Measurements from ENCODE around the gene EFCAB6. TPM values are rescaled to one million over a fixed set of nuclear protein-coding genes. Genes with fewer than 3 reads are reported as not detected.

EFCAB6 gene
- total and polyA plus RNA-seq, 10 of the 15 experiments (the other 5 are each of a cell fraction or from before 2014, with no cell fraction given): 0.05 to 0.42 (median 0.19) TPM

DNA sequence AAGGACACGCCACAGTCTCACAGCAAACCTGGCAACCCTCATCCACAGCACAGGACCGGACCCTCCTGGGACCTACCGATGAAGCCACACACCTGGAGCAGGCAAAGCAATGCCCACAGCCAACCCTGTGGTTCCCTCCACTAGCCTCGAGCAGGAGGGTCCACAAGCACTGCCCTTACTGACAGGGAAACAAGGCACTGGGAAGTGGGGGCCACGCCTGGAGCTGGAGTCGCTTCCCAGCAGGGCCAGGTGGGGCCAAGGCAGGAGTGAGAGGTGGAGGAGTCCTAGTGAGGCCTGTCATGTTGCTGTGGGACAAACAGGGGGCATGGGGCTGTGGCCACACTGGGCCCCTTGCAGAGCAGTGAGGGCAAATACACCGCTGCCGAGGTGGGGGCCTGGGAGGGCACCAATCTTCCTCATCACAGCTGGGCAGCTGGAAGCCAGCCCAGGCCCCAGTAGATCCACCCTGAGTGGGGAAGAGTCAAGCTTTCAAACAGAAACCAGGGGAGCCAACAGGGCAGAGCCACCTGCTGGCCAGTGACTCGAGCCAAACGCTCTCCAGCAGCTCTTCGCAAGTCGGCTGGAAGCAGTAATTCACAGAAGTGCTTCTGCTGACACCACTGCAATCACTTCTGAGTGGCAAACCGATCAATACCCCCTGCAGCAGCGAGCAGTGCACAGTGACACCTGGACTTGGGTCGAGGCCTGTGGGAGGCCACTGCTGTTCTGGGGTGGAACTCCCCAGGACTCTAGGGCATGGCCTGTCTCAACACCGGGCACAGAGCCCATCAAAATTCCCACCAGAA, 36.5 kb upstream of the EFCAB6 start:
- no peaks in the 10 kb centered on the region for H3K79me2 ChIP-seq (ENCODE audit: control insufficient read depth, insufficient read depth, low read length)
- intact Hi-C loops (cut with micrococcal nuclease; ENCODE audit: unreplicated experiment) (no loop called here), in situ Hi-C loops (cut with MboI) (no loop called here)
- ATAC-seq (peak; percentile 34; the same call in 1 of the 3 replicates), DNase-seq (ENCODE audit: low read depth, low spot score) (no peak), FAIRE-seq (no peak)
- CTCF ChIA-PET: no interaction called here
- H3K4me1 ChIP-seq (ENCODE audit: control insufficient read depth, insufficient read depth, low read length): no peaks in the 10 kb centered on the region
- WGBS (ENCODE audit: insufficient coverage, insufficient replicate concordance, low lambda C conversion rate, missing lambda C conversion rate): 19% methylated on average over 16 of the region's 16 CpGs
- H3K9me3 ChIP-seq (replicated peaks; ENCODE audit: control insufficient read depth, insufficient read depth, low read length): no peaks in the 10 kb centered on the region
- BruUV-seq (replicated peaks): no TSS peak
- no peaks in the 10 kb centered on the region for H4K20me1 ChIP-seq (ENCODE audit: control insufficient read depth, insufficient read depth)
- no peak overlapping the region for H2AFZ ChIP-seq (ENCODE audit: control insufficient read depth, low read depth, low read length)
- no peak overlapping the region for H3K4me3 ChIP-seq
- no peak overlapping the region for H3K27ac ChIP-seq (ENCODE audit: control insufficient read depth, insufficient read depth)
- TF ChIP-seq SUZ12 (IDR thresholded peaks at IDR 0.05; ENCODE audit: unreplicated experiment): no peak
- TF ChIP-seq, protein P1, sequence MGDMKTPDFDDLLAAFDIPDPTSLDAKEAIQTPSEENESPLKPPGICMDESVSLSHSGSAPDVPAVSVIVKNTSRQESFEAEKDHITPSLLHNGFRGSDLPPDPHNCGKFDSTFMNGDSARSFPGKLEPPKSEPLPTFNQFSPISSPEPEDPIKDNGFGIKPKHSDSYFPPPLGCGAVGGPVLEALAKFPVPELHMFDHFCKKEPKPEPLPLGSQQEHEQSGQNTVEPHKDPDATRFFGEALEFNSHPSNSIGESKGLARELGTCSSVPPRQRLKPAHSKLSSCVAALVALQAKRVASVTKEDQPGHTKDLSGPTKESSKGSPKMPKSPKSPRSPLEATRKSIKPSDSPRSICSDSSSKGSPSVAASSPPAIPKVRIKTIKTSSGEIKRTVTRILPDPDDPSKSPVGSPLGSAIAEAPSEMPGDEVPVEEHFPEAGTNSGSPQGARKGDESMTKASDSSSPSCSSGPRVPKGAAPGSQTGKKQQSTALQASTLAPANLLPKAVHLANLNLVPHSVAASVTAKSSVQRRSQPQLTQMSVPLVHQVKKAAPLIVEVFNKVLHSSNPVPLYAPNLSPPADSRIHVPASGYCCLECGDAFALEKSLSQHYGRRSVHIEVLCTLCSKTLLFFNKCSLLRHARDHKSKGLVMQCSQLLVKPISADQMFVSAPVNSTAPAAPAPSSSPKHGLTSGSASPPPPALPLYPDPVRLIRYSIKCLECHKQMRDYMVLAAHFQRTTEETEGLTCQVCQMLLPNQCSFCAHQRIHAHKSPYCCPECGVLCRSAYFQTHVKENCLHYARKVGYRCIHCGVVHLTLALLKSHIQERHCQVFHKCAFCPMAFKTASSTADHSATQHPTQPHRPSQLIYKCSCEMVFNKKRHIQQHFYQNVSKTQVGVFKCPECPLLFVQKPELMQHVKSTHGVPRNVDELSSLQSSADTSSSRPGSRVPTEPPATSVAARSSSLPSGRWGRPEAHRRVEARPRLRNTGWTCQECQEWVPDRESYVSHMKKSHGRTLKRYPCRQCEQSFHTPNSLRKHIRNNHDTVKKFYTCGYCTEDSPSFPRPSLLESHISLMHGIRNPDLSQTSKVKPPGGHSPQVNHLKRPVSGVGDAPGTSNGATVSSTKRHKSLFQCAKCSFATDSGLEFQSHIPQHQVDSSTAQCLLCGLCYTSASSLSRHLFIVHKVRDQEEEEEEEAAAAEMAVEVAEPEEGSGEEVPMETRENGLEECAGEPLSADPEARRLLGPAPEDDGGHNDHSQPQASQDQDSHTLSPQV (IDR thresholded peaks at IDR 0.05): no peak
- TF ChIP-seq, protein P2, sequence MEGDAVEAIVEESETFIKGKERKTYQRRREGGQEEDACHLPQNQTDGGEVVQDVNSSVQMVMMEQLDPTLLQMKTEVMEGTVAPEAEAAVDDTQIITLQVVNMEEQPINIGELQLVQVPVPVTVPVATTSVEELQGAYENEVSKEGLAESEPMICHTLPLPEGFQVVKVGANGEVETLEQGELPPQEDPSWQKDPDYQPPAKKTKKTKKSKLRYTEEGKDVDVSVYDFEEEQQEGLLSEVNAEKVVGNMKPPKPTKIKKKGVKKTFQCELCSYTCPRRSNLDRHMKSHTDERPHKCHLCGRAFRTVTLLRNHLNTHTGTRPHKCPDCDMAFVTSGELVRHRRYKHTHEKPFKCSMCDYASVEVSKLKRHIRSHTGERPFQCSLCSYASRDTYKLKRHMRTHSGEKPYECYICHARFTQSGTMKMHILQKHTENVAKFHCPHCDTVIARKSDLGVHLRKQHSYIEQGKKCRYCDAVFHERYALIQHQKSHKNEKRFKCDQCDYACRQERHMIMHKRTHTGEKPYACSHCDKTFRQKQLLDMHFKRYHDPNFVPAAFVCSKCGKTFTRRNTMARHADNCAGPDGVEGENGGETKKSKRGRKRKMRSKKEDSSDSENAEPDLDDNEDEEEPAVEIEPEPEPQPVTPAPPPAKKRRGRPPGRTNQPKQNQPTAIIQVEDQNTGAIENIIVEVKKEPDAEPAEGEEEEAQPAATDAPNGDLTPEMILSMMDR (IDR thresholded peaks at IDR 0.05 in 2 of 3, conservative IDR thresholded peaks at IDR 0.05 in 1 of 3; ENCODE audit: control insufficient read depth in 2 of 3, extremely low read depth in 1 of 3, insufficient read depth in 1 of 3, low read depth in 3 of 3, low read length in 3 of 3): peak in 1 of 3 experiments; percentile 28; a peak in 2 of 6 replicates
- H3K27me3 ChIP-seq (replicated peaks in 1 of 2; ENCODE audit: control insufficient read depth in 2 of 2, insufficient read depth in 2 of 2, low read length in 1 of 2): peaks cover 0 to 4% of the 10 kb centered on the region in 2 experiments; a peak in 3 of 4 replicates
- no peaks in the 10 kb centered on the region for H3K36me3 ChIP-seq (ENCODE audit: control insufficient read depth in 2 of 2, insufficient read depth in 2 of 2, low read length in 1 of 2)
- RAD21 ChIA-PET (ENCODE audit: unreplicated experiment): no interaction called here
- POLR2A ChIA-PET: no interaction called here
- SMC1A ChIA-PET (ENCODE audit: uncharacterized antibody, unreplicated experiment): interaction anchor here (0.6 kb wide), 1 partner anchor 52 kb away, joined by 3 read pairs; no protein-coding TSS in a partner anchor
- H3K4me2 ChIP-seq (ENCODE audit: control insufficient read depth, insufficient read depth): no peak overlapping the region
- H3K9ac ChIP-seq (ENCODE audit: control insufficient read depth, insufficient read depth, low read length): no peak overlapping the region

Data from GM12878 (cell line).